Activated T-cell treated with anti-CD3 and anti-CD28 coated beads for 24 hours (primary cell): Measurements from ENCODE around the gene EEFSEC.

Experiments used
- DNase-seq: peaks from one replicate; pipeline ENCODE4 v3.0.0-alpha.2; 2020; ENCODE audit warnings: low read depth

EEFSEC gene

DNA sequence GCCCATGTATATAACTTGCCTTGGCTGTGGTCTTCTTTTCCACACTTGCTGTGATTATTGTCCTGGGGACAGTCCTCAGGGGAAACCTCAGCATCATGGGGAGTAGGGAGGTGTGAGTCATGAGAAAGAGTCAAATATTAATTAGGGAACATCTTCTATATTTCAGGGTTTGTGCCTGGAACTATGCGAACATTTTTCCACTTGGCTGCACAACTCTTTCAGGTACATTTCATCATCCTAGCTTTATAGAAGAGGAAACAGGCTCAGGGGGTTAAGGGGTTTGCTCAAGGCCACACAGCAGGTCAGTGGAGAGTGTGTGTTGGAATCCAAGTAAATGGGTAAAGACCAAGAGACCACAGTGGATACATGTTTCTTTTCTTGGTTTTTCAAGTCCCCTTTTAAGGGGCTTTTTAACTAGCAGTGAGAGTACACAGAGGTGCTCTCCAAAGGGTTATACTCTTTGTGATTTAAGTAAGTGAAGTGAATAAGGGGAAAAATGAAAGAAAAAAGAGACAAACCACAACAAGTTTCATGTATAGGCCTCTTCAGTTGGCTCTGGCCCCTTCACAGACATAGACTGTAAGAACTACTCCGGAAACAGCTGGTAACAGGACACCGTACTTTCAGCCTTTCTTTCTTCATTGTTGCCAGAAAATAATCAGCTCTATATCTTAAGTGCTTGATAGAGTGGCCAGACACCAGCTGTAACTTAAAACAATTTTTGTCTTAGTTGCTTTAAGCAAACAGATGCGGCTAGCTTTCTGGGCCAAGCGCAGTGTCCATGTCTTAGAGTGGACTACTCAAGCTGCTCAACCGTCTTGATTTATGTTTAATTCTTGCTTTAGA, 64.6 kb downstream of the EEFSEC start:
- no peak for DNase-seq

DNA sequence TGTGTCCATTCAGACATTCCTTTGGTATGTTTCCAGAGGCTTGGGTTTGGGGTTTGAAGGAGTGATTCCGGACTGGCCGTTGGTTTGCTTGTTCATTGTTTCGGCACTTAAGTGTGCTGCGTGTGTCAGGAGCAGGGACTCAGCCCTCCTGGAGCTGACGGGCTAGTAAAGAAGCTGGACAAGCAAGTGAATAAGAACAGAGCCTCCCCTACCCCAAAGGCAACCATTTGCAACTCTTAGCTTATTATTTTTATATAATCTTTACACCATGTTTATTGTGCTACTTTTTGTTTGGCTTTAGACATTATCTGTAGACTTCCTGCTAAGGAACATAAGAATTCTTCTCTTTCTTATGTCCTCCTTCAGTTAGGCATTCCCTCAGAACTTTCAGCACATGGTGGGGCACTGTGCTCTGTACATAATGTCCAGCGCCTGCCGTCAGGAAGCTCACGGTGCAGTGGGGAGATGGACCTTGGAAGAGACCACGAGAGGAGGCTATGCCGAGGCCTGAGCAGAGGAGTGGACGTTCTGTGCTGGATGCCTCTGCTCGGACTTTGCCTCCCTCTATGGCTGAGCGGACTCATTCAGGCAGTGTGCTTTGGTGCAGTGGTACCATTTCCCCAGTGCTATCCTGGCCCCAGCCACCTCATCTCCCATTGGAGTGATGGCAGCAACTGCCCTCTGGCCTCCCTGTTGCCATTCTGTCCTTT, 65.4 kb downstream of the EEFSEC start:
- no peak for DNase-seq

DNA sequence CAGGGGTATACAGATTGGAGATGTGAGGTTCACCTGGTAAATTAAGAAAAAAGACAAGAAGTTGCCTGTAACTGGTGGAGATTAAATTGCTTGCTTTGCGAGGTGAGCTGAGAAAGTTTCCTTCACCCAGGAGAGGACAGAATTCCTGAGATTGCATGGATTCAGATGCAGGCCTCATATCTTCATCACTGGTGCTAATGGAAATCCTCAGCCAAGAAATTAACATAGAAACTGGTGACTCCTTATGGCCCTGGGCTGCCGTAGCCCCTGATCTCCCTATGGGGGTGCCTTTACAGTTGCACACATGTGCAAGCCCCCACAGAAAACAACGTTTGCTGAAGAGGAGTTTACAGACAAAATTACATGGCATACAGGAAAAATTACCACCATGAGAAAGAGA, 68.0 kb downstream of the EEFSEC start:
- no peak for DNase-seq

DNA sequence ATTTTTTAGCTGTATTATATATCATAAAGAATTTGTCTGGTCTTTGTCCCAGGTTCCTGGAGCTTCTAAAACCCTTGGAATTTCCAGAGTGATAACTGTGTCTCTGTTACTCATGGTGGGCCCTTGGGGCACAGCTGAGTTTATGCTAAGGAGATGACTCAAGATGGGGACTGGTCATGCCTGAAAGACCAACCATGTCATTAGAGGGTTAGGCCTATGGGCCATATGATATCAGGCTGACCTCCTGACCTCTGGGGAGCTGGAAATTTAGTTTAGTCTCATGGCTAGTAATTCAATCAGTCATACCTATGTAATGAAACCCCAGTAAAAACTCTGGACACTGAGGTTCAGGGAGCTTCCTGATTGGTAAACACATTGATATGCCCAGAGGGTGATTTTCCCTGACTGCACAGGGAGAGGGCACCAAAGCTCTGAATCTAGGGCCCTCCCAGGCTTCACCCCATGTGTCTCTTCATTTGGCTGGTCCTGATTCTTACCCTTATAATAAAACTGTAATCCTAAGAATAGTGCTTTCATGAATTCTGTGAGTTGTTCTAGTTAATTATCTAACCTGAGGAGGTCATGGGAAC, 69.6 kb downstream of the EEFSEC start:
- no peak for DNase-seq

DNA sequence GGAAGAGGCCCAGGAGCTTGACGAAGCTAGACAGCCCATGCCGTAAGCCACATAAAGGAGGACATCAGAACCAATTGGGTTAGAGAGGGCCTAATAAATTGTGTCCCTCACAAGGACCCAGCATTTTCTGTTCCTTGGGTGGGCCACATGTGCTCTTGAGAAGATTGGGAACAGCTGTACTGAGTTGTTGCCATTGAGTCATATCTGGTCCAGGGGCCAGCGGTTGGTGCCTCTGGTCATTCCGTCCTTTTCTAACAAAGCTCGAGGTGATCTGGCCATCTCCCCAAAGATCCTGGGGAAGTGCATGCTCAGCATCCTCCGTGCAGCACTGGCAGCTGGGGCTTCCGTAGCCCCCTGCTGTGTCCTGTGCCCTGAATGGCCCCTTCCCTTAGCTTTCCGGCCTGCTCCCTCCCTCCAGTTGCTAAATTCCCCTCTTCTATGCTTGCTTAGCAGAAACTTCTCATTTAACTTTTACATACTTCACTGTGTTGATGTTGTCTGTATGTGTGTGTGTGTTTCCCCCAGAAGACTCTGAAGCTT, 73.0 kb downstream of the EEFSEC start:
- no peak for DNase-seq

DNA sequence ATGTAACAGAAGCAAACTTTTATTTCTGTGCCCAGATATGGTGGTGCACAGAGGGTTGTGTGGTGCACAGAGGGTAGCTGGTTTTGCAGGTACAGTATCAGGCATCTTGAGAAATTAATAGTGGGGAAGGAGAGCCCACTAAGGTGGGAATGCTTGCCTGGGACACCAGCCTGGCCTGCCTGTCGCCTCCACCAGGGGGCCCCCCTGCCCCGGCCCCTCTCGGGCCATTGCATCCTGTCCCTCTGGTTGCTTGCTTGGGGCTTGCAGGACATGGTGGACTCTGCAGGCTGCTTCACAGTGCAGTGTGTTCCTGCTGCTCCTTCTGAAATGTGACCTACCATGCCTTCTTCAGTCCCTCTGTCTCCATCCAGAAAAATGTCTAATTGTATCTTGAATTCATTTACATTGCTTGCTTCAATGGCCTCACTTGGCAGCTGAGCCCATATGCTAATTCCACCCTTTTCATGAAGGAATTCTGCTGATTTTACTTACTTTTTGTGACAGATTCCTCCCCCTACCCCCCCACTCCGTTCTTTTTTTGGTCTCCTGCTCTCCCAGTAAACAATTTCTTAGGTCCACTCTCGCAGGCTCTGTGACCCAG, 73.6 kb downstream of the EEFSEC start:
- DNase-seq, result no peak

DNA sequence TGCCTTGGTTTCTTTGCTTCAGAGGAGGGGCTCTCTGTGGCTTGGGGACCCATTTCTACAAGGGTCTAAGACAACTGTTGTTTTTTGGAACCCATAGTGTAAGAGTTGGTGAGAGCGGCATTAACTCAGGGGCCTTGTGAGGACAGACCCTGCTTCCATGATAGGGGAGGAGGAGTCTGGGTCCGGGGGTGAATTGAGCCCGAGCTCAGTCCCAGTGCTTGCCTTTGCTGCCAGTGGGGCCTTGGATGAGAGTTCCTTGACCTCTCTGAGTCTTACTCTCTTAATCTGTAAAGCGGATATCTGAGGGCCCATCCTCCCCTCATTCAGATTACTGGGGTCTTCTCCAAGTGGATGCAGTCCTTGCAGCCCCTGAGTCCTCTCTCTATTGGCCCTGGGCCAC, 74.2 kb downstream of the EEFSEC start:
- DNase-seq, result no peak

DNA sequence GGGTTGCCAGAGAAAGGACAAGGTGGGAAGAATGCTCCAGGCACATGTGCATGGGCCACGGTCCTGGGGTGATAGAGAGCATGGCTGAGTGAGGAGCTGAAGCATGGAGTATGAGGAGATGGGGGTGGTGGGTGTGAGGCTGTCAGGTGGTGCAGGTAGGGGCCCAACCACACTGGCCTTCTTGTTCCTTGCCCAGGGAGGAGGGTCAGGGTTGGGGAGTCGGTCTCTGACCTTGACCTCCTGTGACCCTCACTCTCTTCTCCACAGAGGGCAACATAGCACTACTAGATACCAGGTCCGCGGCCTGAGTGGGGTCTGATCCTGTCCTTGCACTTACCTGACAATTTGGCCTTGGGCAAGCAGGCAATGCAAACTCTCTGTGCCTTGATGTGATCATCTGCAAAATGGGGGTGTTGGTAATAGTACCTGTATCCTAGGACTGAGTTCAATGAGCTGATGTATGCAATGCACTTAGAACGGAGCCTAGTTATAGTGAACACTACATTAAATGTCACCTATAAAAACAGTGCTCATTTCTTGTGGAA, 75.2 kb downstream of the EEFSEC start:
- DNase-seq, result no peak

DNA sequence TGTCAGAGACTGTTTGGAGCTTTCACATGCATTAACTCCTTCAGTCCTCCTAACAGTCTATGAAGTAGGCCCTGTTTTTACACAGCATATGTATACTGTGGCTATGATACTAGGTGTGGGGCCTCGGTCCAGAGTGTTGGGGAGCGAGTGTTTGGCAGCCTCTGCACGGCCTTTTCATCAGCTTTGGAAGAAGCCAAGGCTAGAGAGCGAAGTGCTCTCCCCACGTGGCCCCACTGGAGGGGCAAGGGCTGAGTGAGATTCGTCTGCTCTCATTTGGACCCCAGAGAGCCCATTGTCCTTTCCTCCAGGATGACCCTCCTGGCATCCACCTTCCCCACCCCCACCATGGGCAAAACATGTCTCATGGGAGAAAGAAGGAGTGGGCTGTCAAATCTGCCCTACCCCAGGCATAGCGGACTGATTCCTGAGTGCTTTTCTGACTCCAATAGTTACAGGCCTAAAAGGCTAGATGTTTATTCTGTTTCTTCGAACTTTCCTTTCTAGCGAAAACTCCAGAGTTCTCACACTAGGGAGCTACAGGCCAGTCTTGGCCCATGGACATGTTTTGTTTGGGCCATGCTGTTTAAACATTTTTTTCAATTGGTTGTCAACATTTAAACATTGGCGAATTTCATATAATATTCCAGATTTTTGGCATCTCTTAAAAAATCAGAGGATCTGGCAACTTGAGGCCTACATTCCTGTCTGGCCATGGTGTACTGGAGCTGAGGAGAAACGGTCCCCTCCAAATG, 76.0 kb downstream of the EEFSEC start:
- DNase-seq, result no peak

DNA sequence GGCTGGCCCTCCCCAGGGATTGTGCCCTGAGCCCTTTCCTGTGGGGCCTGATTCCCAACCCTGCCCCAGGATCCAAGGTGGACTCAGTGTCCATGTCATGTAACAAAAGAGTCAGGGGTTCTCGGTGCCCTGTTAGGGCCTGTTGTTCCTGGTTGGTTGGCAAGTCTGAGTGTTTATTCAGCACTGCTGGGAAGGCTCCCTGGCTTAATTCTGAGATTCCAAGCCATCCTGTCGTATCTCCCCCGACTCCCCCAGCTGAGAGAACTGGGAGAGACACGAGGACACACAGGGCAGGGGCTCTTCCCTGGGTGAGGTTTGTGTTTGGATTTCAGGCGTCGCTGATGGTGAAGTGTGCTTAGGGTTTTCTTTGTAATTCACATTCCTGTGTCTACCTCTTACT, 78.3 kb downstream of the EEFSEC start:
- DNase-seq, result no peak

DNA sequence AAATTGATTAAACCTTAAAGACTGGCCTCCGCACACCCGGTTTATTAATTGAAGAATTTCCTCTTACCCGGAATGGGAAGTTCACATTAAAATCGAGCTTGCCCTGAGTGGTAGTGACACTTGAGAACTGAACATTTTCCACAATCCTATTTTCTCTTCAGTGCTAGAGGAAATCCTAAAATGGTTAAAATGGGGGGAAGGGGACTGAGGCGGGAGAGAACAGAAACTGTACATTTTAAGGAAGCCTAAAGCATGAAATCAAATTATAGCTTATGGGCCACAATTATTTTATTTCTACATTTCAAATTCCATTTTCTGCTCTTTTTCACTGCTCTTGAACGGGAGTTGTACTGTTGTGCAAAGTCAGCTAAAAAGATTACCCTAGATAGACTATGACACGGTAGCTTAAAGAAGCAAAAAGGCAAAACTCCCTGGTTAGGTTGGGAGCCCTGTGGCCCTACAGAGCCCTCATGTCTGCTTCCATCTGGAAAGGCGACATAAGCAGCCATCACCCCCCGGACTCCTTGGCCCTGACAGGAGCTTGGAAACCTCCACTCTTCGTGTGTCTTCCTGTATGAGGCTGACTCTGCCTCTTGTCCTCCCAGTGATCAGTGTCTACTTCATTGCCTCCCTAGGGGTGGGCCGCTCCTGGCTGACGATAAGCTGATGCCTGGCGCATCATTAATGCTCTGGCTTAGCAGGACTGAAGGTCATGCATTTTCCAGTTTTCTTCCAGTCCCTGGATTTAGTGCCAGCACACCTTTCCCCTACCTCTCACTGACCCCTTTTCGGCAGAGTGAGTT, 79.3 kb downstream of the EEFSEC start:
- DNase-seq, result no peak

DNA sequence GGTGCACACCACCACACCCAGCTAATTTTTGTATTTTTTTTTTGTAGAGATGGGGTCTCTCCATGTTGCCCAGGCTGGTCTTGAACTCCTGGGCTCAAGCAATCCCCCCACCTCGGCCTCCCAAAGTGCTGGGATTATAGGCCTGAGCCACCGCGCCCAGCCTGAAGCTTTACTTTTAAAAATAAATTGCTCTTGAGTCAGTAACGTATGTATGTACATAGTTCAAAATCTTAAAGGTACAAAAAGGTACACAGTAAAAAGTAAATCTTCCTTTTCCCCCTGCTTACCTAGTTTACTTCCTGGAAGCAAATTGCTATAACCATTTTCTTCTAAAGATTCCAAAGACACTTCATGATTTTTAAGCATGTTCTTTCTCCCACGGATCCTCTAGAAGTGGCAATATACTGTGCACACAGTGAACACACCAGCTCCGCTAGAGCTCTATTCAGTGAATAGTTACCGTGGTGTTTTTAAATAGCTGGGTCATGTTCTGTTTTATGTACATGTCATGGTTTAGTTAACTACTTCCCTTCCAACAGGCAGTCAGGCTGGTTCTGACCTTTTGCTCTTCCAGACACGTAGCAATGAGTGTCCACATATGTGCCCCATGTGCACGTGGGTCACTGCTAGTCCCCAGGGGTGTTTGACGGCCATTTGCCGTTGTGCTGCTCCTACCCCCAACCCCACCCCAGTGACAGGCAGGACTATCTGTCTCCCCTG, 82.1 kb downstream of the EEFSEC start:
- no peak for DNase-seq

DNA sequence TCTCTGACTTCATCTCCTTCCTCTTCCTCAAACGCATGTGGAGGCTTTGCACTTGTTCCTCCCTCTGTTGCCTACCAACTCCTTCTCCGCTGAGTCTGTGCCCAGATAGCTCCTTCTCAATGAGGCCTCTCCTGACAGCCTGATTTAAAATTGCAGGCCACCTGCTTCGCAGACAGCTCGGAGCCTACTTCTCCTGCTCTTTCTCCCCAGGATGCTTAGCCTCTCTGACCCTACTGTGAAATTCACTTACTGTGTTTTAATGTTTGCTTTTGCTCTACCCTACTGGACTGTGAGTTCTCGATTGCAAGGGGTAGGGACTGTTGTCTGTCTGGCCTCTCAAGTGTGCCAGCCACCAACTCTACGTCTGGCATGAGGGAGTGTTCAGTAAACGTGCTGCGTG, 83.4 kb downstream of the EEFSEC start:
- DNase-seq, result no peak

DNA sequence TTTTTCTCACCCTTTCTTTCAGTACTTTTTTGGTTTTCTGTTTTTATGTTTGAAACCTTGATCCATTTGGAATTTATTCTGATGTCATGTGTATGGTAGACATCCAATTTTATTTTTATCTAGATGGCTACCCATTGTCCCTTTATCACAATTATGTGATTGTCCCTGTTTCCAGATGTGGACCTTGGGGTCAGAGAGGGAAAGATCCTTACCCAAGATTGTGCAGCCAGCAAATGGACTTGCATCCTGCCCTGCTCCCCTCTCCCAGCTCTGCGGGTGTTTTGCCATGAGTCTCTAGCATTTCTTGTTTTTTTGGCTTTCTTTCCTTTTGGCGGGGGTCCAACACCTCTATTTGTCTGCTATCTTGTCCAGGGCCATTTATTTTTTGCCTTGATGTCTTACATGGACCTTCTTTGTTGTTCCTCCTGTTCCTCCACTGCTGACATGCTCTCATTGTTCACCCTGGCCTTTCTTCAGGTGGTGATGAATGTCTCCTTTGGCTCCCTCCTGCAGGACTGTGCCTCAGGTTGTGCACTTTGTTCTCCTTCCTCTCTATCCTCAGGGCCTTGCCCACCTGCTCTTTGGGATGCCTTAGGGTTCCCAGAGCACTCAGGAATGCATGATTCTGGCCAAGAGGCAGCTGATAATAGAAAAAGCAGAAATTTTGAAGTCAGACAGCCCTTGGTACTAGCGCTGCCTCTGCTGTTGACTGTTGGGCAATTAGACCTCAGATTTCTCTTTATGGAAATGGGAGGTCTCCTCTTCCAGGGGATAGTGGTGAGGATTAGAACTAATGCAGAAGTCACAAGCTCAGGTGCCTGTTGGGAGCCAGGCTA, 84.3 kb downstream of the EEFSEC start:
- no peak for DNase-seq

DNA sequence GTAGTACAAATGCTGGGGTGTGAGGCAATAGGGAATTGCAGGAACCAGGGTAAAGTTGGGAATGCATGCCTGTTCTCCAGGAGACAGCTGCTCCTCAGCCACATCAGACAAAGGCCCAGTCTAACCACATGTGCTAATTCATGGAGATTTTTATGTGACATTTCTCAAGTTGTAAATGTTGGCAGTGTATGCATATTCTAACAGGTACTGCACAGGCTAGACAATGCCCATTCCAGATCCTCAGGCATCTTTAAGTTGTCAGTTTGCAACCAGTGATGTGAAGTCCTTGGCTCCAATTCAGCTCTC, 84.9 kb downstream of the EEFSEC start:
- DNase-seq, result no peak

DNA sequence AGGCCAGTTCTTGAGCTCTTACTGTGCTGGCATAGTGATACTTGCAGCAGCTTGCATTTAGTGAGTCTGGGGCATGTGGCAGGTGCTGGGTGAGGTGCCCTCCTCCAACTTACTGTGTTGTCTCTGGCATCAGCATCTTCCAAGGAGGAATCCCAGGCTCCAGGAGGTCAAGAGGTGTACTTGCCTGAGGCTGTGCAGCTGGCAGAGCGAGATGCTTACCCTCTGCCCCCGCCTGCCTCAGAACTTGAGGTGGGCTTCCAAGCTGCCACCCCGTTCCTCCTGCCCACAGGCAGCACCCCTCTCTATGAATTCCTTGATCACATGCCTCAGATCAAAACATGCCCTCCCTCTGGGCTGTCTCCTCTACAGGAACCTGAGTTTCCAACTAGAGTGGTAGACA, 86.0 kb downstream of the EEFSEC start:
- no peak for DNase-seq

DNA sequence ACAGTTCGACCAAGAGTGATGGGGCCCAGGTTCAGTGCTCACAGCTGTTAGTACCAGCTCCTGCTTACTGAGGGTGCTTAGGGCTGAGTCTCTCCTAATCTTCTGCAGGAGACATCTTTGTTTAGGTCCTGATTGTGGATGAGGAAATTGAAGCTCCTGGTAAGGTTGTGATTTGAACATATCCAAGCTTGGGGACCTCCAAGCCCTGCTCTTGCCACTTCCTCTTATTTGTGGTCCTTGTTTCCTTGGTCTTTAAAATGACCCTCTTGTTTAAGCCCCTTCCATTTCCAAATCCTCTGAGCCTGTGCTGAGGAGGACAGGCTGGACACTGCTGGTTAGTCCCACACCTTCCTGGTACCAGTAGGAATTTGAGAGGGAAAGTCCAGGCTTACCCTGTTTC, 87.0 kb downstream of the EEFSEC start:
- no peak for DNase-seq

DNA sequence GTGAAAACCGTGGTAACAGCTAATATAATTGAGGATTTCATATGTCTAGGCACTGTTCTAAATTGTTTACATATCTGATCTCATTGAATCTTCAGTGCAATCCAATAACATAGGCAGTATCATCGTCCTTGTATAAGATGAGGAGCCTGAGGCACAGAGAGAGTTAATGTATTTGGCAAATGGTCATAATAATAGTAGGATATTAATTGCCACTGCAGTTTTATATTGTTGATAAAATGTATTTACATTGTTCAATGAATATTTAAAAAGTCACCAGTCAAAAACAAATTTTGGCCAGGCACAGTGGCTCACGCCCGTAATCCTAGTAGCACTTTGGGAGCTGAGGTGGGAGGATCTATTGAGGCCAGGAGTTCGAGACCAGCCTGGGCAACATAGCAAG, 88.5 kb downstream of the EEFSEC start:
- no peak for DNase-seq
